H1 (cell line): ENCODE data around the gene PRDM10. TPM values are rescaled to one million over a fixed set of nuclear protein-coding genes. Genes with fewer than 3 reads are reported as not detected.

Source experiments
- BCL11A ChIP-seq, 2 experiments: IDR thresholded peaks; one replicate each; pipeline ENCODE4 v1.6.1; 2011; ENCODE audit warnings: low read depth in 2 of 2, low read length in 2 of 2, mild to moderate bottlenecking in 2 of 2
- PHF8 ChIP-seq: fragments of 200-600 bp; sonication (generic); conservative IDR thresholded peaks from 2 replicates; pipeline ENCODE4 v1.7.1; 2012; ENCODE audit warnings: low read depth, mild to moderate bottlenecking, inconsistent platforms, low read length, moderate library complexity
- RAD21 ChIP-seq, 2 experiments: IDR thresholded peaks in 1 of 2; conservative IDR thresholded peaks in 1 of 2; 2 replicates each; pipeline ENCODE4 v1.6.1; 2011; ENCODE audit warnings: low read depth in 2 of 2, low read length in 2 of 2, improper control_type of control experiment in 1 of 2, inconsistent platforms in 1 of 2, mild to moderate bottlenecking in 1 of 2, moderate library complexity in 1 of 2
- RFX5 ChIP-seq: IDR thresholded peaks from 2 replicates; pipeline ENCODE4 v1.6.1; 2011; ENCODE audit warnings: low read depth, low read length, improper control_type of control experiment, borderline replicate concordance
- SIX5 ChIP-seq: IDR thresholded peaks from 2 replicates; pipeline ENCODE4 v1.6.1; 2011; ENCODE audit warnings: mild to moderate bottlenecking, low read depth, low read length
- ZNF274 ChIP-seq: IDR thresholded peaks from 2 replicates; pipeline ENCODE4 v1.7.0; 2012; ENCODE audit warnings: low read length, borderline replicate concordance; ENCODE audit errors: extremely low read depth
- polyA plus RNA-seq, 7 experiments: library from polyadenylated mRNA; depleted of rRNA in 3 of 7; stranded (reverse) in 5 of 7; unstranded in 2 of 7; fragments of >200 nt in 5 of 7; fragments of 200-250 nt in 2 of 7; gene quantifications; 1 replicate in 5 of 7; 2 replicates in 1 of 7; 4 replicates in 1 of 7; pipeline versions ENCODE4 v1.2.1 to v1.2.3, GENCODE V29; 2011 to 2013; ENCODE audit warnings: missing spikeins in 2 of 7, mixed read lengths in 2 of 7
- total RNA-seq: library from RNA; stranded (reverse); fragmentation: NEBNext Ultra II Directional; extraction: Animal tissue kit (Norgen Biotek cat#: 25700); gene quantifications from 2 replicates; pipeline ENCODE4 v1.2.1, GENCODE V29; 2021
- TF ChIP-seq, protein P1 (sequence below): fragments of 300-600 bp; sonication (generic); IDR thresholded peaks from 2 replicates; pipeline ENCODE4 v1.7.1; 2012; ENCODE audit warnings: low read length, moderate library complexity, mild to moderate bottlenecking, inconsistent platforms; ENCODE audit not compliant: insufficient replicate concordance

Gene PRDM10
- total and polyA plus RNA-seq, 2 of the 8 experiments (the other 6 are each of a cell fraction or from before 2014, with no cell fraction given): 15.5 to 19.2 TPM

DNA sequence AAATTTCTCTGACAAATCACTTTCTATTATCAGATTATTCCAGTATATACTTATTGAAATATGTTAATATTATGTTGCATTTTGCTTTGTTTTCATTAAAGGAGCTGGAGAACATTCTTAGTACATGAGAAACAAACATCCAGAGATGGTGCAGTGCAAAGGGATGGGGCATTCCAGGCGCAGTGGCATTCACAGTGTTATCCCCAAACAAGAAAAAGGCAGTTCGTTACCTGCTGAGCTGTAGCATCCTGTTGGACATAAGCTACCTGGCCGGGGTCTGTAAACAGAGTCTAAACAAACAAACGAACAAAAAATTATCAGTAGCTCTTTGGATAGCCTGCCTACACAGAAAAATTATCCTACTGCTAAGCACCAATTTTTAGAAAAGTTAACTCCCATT is 47.4 kb downstream of the PRDM10 start (continued):
- TF ChIP-seq, protein P1, sequence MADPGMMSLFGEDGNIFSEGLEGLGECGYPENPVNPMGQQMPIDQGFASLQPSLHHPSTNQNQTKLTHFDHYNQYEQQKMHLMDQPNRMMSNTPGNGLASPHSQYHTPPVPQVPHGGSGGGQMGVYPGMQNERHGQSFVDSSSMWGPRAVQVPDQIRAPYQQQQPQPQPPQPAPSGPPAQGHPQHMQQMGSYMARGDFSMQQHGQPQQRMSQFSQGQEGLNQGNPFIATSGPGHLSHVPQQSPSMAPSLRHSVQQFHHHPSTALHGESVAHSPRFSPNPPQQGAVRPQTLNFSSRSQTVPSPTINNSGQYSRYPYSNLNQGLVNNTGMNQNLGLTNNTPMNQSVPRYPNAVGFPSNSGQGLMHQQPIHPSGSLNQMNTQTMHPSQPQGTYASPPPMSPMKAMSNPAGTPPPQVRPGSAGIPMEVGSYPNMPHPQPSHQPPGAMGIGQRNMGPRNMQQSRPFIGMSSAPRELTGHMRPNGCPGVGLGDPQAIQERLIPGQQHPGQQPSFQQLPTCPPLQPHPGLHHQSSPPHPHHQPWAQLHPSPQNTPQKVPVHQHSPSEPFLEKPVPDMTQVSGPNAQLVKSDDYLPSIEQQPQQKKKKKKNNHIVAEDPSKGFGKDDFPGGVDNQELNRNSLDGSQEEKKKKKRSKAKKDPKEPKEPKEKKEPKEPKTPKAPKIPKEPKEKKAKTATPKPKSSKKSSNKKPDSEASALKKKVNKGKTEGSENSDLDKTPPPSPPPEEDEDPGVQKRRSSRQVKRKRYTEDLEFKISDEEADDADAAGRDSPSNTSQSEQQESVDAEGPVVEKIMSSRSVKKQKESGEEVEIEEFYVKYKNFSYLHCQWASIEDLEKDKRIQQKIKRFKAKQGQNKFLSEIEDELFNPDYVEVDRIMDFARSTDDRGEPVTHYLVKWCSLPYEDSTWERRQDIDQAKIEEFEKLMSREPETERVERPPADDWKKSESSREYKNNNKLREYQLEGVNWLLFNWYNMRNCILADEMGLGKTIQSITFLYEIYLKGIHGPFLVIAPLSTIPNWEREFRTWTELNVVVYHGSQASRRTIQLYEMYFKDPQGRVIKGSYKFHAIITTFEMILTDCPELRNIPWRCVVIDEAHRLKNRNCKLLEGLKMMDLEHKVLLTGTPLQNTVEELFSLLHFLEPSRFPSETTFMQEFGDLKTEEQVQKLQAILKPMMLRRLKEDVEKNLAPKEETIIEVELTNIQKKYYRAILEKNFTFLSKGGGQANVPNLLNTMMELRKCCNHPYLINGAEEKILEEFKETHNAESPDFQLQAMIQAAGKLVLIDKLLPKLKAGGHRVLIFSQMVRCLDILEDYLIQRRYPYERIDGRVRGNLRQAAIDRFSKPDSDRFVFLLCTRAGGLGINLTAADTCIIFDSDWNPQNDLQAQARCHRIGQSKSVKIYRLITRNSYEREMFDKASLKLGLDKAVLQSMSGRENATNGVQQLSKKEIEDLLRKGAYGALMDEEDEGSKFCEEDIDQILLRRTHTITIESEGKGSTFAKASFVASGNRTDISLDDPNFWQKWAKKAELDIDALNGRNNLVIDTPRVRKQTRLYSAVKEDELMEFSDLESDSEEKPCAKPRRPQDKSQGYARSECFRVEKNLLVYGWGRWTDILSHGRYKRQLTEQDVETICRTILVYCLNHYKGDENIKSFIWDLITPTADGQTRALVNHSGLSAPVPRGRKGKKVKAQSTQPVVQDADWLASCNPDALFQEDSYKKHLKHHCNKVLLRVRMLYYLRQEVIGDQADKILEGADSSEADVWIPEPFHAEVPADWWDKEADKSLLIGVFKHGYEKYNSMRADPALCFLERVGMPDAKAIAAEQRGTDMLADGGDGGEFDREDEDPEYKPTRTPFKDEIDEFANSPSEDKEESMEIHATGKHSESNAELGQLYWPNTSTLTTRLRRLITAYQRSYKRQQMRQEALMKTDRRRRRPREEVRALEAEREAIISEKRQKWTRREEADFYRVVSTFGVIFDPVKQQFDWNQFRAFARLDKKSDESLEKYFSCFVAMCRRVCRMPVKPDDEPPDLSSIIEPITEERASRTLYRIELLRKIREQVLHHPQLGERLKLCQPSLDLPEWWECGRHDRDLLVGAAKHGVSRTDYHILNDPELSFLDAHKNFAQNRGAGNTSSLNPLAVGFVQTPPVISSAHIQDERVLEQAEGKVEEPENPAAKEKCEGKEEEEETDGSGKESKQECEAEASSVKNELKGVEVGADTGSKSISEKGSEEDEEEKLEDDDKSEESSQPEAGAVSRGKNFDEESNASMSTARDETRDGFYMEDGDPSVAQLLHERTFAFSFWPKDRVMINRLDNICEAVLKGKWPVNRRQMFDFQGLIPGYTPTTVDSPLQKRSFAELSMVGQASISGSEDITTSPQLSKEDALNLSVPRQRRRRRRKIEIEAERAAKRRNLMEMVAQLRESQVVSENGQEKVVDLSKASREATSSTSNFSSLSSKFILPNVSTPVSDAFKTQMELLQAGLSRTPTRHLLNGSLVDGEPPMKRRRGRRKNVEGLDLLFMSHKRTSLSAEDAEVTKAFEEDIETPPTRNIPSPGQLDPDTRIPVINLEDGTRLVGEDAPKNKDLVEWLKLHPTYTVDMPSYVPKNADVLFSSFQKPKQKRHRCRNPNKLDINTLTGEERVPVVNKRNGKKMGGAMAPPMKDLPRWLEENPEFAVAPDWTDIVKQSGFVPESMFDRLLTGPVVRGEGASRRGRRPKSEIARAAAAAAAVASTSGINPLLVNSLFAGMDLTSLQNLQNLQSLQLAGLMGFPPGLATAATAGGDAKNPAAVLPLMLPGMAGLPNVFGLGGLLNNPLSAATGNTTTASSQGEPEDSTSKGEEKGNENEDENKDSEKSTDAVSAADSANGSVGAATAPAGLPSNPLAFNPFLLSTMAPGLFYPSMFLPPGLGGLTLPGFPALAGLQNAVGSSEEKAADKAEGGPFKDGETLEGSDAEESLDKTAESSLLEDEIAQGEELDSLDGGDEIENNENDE: no peak
- no peak for TF ChIP-seq PHF8
- no peak for TF ChIP-seq SIX5
- no peak for TF ChIP-seq RFX5
- no peak for TF ChIP-seq RAD21 (IDR thresholded peaks at IDR 0.05 in 1 of 2, conservative IDR thresholded peaks at IDR 0.05 in 1 of 2; ENCODE audit: low read depth in 2 of 2, low read length in 2 of 2)
- no peak for TF ChIP-seq BCL11A (IDR thresholded peaks at IDR 0.05; ENCODE audit: low read depth in 2 of 2, low read length in 2 of 2)
- TF ChIP-seq ZNF274: no peak
